ENCODE data around the gene PDE6D.
"Not testable (repeated sequence)": the region's sequence is repeated elsewhere in the genome, so short reads cannot be mapped to it uniquely, and the experiment has no call there.

The PDE6D gene

DNA sequence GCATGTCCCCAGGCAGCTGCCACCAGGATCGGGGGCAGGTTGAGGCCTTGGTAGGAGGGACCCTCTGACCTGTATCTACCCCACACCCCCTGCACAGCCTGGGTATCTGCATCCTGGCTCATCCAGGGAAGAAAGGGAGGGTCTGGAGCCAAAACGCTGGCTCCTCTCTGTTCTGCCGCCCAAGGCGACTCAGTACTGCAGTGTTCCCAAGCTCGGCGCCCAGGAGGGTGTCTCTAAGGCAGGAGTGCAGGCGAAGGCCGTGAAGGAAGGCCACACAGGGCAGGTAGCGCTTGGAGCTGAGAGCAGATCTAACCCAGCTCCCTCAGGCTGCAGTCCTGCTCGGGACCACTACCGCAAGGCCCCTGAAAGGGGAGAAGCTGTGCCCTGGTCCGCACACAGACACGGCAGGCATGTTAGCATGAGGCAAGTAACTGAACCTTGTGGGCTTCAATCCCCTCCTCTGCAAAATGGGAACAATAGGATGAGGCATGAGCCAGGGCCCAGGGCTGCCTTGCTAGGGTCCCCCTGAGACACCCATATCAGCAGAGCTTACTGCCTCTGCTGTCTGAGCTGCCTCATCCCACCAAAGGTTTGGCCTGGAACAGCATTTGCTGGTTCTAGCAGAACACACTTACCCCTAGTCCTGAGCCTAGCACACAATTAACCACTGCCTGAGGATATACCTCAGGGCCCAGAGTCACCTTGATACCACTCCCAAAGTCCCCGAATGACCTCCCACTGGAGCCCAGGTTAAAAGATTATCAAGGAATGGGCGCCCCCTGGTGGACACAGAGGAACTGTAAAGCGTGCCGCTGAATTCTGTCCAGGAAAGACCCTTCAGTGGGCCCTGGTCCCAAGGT lies 66.2 kb downstream of the PDE6D start:
- peaks cover 30% of the 10 kb centered on the region for H3K4me1 ChIP-seq (ENCODE audit: low read length)
- peaks cover 34% of the 10 kb centered on the region for H3K36me3 ChIP-seq (replicated peaks; ENCODE audit: low read depth, low read length)
- peak overlapping the region; percentile 66 for H3K27ac ChIP-seq (ENCODE audit: low read length)
- no peaks in the 10 kb centered on the region for H3K9me3 ChIP-seq (ENCODE audit: insufficient read depth, low read length)
- H2AFZ ChIP-seq (ENCODE audit: low read depth, low read length): no peak overlapping the region
- H4K20me1 ChIP-seq (ENCODE audit: insufficient read depth, low read length): peaks cover 39% of the 10 kb centered on the region
- H3K4me3 ChIP-seq (ENCODE audit: low read length): no peak overlapping the region
- TF ChIP-seq EZH2phosphoT487 (IDR thresholded peaks at IDR 0.05; ENCODE audit: low read depth) (no peak), CTCF (IDR thresholded peaks at IDR 0.05; ENCODE audit: low read depth, low read length) (peak; percentile 76)
- peaks cover 36% of the 10 kb centered on the region for H3K79me2 ChIP-seq (ENCODE audit: low read length)
- H3K4me2 ChIP-seq (ENCODE audit: low read length): no peak overlapping the region
- H3K27me3 ChIP-seq (ENCODE audit: low read depth, low read length): no peaks in the 10 kb centered on the region
- H3K9ac ChIP-seq (ENCODE audit: low read length): peak overlapping the region; percentile 35; the same call in 1 of the 2 replicates

GRCh38 chr2:231713730-231714638 lies 67.1 kb downstream of the PDE6D start:
- peaks cover 45% of the 10 kb centered on the region for H3K79me2 ChIP-seq (ENCODE audit: low read length)
- TF ChIP-seq EZH2phosphoT487 (IDR thresholded peaks at IDR 0.05; ENCODE audit: low read depth) (no peak), CTCF (IDR thresholded peaks at IDR 0.05; ENCODE audit: low read depth, low read length) (peak; percentile 74)
- H3K9me3 ChIP-seq (ENCODE audit: insufficient read depth, low read length): no peaks in the 10 kb centered on the region
- H3K4me2 ChIP-seq (ENCODE audit: low read length): no peak overlapping the region
- H3K4me3 ChIP-seq (ENCODE audit: low read length): no peak overlapping the region
- H3K4me1 ChIP-seq (ENCODE audit: low read length): peaks cover 26% of the 10 kb centered on the region
- no peak overlapping the region for H2AFZ ChIP-seq (ENCODE audit: low read depth, low read length)
- peak overlapping the region; percentile 66 for H3K27ac ChIP-seq (ENCODE audit: low read length)
- no peaks in the 10 kb centered on the region for H3K27me3 ChIP-seq (ENCODE audit: low read depth, low read length)
- H3K36me3 ChIP-seq (replicated peaks; ENCODE audit: low read depth, low read length): peaks cover 43% of the 10 kb centered on the region
- H4K20me1 ChIP-seq (ENCODE audit: insufficient read depth, low read length): peaks cover 42% of the 10 kb centered on the region
- H3K9ac ChIP-seq (ENCODE audit: low read length): peak overlapping the region; percentile 35; the same call in 1 of the 2 replicates

- Histone ChIP-seq H3K79me2 (ENCODE audit: low read length) (peaks cover 51% of the 10 kb centered on the region), H3K4me1 (ENCODE audit: low read length) (peaks cover 26% of the 10 kb centered on the region), H3K27ac (ENCODE audit: low read length) (peak overlapping the region; percentile 66), H3K36me3 (replicated peaks; ENCODE audit: low read depth, low read length) (peaks cover 47% of the 10 kb centered on the region), H4K20me1 (ENCODE audit: insufficient read depth, low read length) (peaks cover 42% of the 10 kb centered on the region)
- H3K27me3 ChIP-seq (ENCODE audit: low read depth, low read length); H3K9ac ChIP-seq (ENCODE audit: low read length); H3K9me3 ChIP-seq (ENCODE audit: insufficient read depth, low read length); H3K4me3 ChIP-seq (ENCODE audit: low read length); H3K4me2 ChIP-seq (ENCODE audit: low read length); H2AFZ ChIP-seq (ENCODE audit: low read depth, low read length): not testable (repeated sequence)
Measured at GRCh38 chr2:231713406-231713729, 67.7 kb downstream of the PDE6D start.

GRCh38 chr2:231712451-231713021 lies 68.5 kb downstream of the PDE6D start:
- not testable (repeated sequence) for H3K27me3 ChIP-seq (ENCODE audit: low read depth, low read length); H2AFZ ChIP-seq (ENCODE audit: low read depth, low read length); H3K9me3 ChIP-seq (ENCODE audit: insufficient read depth, low read length)
- Histone ChIP-seq H3K4me2 (ENCODE audit: low read length) (peak overlapping the region; percentile 92), H3K4me1 (ENCODE audit: low read length) (peaks cover 24% of the 10 kb centered on the region), H4K20me1 (ENCODE audit: insufficient read depth, low read length) (peaks cover 42% of the 10 kb centered on the region), H3K36me3 (replicated peaks; ENCODE audit: low read depth, low read length) (peaks cover 47% of the 10 kb centered on the region), H3K9ac (ENCODE audit: low read length) (peak overlapping the region; percentile 99), H3K27ac (ENCODE audit: low read length) (peak overlapping the region; percentile 90), H3K4me3 (ENCODE audit: low read length) (peak overlapping the region; percentile 94), H3K79me2 (ENCODE audit: low read length) (peaks cover 56% of the 10 kb centered on the region)

Data from OCI-LY3 (cell line).